ENCODE results near the gene CCDC182.

CCDC182 gene

DNA sequence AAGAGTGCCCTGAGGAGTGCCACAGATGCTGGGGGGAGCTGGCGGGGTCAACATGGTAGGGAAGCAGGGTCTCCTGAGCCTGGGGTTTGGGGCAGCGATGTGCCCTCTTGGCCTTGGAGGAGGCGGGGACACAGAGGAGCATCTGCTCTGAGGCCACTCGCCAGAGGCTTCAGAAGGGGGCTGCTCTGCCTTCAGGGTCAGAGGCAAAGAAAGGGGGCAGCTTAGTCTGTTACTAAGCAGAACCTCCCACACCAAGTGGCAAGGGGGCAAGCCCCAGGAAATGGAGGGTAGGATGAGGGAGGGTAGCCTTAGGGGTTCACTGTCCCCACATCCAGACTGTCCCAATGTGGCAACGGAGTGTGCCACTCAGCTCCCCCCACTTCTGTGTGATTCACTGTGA lies 18.3 kb downstream of the CCDC182 start:
- DNase-seq (ENCODE audit: low spot score), result no peak

DNA sequence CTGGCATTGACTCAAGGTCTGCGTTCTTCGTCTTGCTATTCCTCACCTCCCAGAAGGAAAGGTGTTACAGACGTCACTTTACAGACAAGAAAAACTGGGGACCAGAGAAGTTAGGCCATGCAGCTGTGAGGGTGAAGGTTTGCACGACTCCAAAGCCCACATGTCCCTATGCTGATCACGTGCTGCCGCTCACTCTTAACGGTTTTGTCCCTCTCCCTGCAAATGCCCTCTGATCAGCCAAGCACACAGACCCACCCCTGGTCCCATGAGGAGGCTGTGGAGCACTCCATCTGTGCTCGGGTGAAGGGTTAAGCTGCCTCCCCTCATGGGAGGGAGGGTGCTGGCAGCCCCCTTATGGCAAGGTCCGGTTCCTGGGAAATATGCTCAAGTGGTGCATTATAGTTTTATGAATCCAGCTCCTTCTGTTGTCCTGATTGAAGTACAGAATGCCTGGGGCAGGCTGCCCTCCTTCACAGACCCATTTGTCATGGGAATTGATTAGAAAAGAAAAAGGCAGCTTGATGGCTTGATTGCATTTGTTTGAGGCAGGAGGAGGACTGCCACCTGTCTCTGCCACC lies 18.8 kb downstream of the CCDC182 start:
- DNase-seq (ENCODE audit: low spot score), result no peak

GRCh38 chr17:57724729-57725125 lies 20.4 kb downstream of the CCDC182 start:
- DNase-seq (ENCODE audit: low spot score), result no peak

- DNase-seq (ENCODE audit: low spot score), result no peak
These were observed 20.9 kb downstream of the CCDC182 start for GRCh38 chr17:57724026-57724728.

GRCh38 chr17:57723427-57724025 lies 21.6 kb downstream of the CCDC182 start:
- DNase-seq (ENCODE audit: low spot score), result no peak

GRCh38 chr17:57722704-57723043 lies 22.4 kb downstream of the CCDC182 start:
- no peak for DNase-seq (ENCODE audit: low spot score)

DNA sequence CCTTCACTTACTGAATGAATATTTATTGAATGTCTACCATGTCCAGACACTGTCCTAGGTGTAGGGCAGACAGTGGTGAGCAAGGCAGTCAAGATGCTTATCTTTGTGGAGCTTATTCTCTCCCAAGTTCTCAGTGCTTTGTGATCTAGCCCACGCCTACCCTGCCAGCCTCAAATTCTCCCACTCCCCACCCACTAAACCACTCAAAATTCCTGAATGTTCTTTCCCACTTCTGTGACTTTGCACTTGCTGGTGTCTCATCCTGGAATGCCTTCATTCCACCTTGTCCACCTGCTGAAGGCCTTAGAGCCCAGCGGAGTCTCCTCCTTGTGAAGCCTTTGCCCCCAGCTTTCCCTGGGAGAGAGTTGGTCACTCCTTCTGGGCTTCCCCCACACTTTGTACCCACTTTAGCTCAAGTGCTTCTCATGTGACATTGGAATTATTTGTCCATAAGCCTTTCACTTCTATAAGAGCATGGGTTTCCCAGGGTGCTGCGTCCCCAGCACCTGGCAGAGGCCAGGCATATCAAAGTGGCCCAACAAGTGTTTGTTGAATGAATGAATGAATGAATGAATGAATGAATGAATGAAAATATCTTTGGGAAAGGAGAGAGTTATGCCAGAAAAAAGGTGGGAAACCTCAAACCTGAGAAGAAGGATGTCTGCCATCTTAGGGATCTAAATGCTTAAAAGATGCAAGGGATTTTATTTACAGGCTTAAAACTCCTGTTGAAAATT lies 23.0 kb downstream of the CCDC182 start:
- no peak for DNase-seq (ENCODE audit: low spot score)

DNA sequence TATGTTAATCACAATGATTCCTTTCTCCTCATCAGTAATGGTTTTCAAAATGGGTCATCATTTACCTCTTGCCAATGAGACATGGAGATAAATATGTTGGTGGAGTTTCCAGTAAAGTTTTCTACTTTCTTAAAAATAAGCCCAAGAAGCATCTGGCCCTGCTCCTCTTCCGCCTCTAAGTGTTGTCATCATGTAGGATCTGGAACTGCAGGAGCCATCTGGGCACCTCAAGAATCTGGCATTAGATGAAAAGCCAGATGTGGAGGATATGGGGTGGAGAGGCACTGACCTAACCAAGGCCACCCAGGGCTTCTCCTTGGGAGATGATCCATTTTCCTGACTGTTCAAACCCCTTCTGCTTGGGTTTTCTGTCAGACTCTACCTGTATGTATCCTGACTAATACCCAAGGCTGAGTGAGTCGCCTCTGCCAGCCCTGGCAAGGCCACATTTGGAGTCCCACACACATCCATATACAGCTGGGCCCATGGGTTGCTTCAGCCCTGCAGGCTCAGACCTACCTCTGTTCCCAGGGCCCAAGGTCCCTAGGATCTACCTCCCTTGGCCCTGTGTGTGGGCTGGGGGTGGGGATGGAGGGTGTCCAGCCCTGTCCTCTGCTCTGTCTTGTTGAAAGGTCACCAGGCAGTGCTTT lies 24.6 kb downstream of the CCDC182 start:
- no peak for DNase-seq (ENCODE audit: low spot score)

GRCh38 chr17:57718878-57719277 lies 26.2 kb downstream of the CCDC182 start:
- DNase-seq (ENCODE audit: low spot score), result no peak

GRCh38 chr17:57715981-57716380 lies 29.1 kb downstream of the CCDC182 start:
- DNase-seq (ENCODE audit: low spot score), result no peak

- DNase-seq (ENCODE audit: low spot score), result no peak
These were observed 30.4 kb downstream of the CCDC182 start for GRCh38 chr17:57714665-57715180.

GRCh38 chr17:57713140-57713539 lies 32.0 kb downstream of the CCDC182 start:
- DNase-seq (ENCODE audit: low spot score), result no peak

DNA sequence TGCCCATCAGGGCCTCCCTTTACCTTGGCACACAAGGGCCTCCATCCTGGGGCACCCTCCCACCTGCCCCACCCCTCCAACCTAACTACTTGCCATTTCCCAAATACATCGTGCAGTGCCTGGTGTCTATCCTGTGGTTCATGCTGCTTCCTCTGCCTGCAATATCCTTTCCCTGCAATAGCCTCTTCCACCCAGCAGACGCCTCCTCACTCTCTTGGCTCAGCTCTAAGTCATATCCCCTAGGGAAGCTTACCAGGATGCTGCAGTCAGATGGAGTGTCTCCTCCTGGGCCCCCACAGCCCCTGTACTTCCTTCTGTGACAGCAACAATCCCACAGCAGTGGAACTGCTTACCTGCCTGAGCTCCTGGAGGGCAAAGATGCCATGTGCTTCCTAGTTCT lies 36.7 kb downstream of the CCDC182 start:
- no peak for DNase-seq (ENCODE audit: low spot score)

- DNase-seq (ENCODE audit: low spot score), result no peak
These were observed 37.2 kb downstream of the CCDC182 start for GRCh38 chr17:57707892-57708291.

DNA sequence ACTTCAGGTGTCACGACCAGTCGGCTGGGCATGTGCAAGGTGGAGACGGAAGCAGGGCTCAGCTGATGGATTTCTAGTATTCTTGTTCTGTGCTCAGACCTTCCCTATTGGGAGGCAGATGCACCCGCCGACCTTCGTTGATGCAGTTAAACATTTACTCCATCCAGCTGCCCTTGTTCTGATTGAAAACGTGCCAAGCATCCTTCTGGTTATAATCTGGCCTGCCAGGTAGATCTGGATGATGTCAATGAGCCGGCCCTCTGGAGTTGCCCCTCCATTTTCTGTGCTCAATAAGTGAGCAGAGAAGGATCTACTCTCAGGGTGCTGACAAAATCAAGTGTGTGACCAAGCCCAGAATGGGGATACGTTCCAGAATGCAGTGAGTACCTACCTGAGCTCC lies 38.3 kb downstream of the CCDC182 start:
- DNase-seq (ENCODE audit: low spot score), result no peak

DNA sequence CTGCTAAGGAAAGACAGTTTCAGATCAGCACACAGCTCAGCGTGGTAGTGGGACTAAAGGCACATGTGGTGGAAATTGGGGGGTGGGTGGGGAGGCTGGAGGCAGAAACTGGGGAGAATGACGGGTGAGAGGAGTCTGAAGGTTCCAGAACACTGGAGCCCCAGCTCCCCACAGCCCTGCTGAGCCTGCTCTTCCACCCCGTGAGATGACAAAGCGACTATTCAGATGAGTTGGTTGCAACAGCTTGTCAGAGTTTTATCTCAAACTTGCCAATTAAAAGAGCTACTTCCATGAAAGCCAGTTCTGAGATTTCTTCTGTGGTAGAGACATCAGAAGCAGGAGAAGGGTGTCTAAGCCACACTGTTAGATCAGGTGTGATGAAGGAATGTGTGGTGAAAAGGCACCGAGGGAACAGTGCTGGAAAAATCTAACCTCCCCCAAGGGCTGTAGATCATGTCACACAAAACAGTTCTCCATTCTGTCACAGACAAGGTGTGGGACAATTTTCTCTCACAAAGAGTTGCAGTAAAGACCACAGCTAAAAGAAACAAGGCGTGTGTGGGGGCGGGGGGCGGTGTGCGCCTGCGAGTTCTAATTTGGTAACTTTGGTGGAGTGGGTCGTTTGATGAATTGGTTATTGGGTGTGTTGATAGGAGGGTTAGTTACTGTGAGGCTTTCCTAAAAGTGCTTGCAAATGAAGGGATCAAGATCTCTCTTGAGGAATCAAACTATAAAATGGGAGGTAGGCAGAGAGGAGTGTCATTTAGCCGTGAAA lies 39.0 kb downstream of the CCDC182 start:
- DNase-seq (ENCODE audit: low spot score), result no peak

DNA sequence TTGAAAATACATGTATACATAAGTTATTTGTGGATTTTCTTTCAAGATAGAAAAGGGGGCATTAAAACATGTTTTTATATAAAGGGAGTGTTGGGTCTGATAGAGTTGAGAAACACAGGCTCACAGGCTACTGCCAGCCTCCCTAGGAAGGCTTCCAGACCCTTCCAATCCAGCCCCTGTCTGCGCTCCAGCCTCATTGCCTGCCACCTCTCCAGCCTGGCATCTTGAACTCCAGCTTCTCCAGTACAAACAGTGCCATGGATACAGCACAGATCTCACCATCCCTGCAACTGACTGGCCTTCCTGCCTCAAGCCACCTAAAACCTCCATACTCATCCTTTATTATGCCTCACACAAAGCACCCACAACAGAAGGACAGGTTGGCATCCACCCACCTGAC lies 40.7 kb downstream of the CCDC182 start:
- DNase-seq (ENCODE audit: low spot score), result no peak

GRCh38 chr17:57703273-57703672 lies 41.8 kb downstream of the CCDC182 start:
- no peak for DNase-seq (ENCODE audit: low spot score)

DNA sequence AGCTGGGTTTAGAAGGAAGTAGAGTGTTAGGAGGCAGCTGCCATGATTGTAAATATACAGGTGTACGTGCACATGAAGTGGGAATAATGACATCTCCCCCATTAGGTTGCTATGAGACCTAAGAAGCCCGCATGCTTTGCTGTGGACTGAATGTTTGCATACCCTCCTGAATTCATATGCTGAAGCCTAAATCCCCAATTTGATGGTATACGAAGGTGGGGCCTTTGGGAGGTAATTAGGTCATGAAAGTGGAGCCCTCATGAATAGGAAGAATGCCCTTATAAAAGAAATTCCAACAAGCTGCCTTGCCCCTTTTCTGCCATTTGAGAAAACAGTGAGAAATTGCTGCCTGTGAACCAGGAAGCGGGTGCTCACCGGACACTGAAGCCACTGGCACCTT lies 44.0 kb downstream of the CCDC182 start:
- DNase-seq (ENCODE audit: low spot score), result no peak

- no peak for DNase-seq (ENCODE audit: low spot score)
These were observed 45.3 kb downstream of the CCDC182 start for GRCh38 chr17:57699751-57700219.

Measured in CD4-positive, alpha-beta T cell treated with Interleukin-15 for 4 hours (primary cell).